Calu3 (cell line): Measurements from ENCODE around the gene BTG4. TPM values are rescaled to one million over a fixed set of nuclear protein-coding genes. Genes with fewer than 3 reads are reported as not detected.

Source experiments
- BruUV-seq: library from RNA; stranded (reverse); fragments of 400-500 nt; replicated peaks from 2 replicates; lab custom pipeline; 2021; lab: Mats Ljungman, UMichigan
- CTCF ChIA-PET: fragments of 300-600 bp; sonication (Branson Sonifier 250); formaldehyde crosslinking; loops from one replicate; lab custom pipeline; 2022; ENCODE audit warnings: antibody characterized with exemption; lab: Charles Lee
- DNase-seq: peaks from one replicate; pipeline ENCODE4 v3.0.0; 2022
- H3K27ac Mint-ChIP-seq: one replicate; pipeline ENCODE4 v1.8.0; 2022; ENCODE audit warnings: mixed read lengths; ENCODE audit not compliant: unreplicated experiment
- H3K27me3 Mint-ChIP-seq: one replicate; pipeline ENCODE4 v1.8.0; 2022; ENCODE audit warnings: mixed read lengths; ENCODE audit not compliant: unreplicated experiment
- H3K36me3 Mint-ChIP-seq: one replicate; pipeline ENCODE4 v1.8.0; 2022; ENCODE audit warnings: mild to moderate bottlenecking, moderate library complexity, mixed read lengths; ENCODE audit not compliant: insufficient read depth, unreplicated experiment
- H3K4me1 Mint-ChIP-seq: one replicate; pipeline ENCODE4 v1.8.0; 2022; ENCODE audit warnings: mild to moderate bottlenecking, low read depth, mixed read lengths; ENCODE audit not compliant: unreplicated experiment
- H3K4me3 Mint-ChIP-seq: one replicate; pipeline ENCODE4 v1.8.0; 2022; ENCODE audit warnings: mild to moderate bottlenecking, low read depth, moderate library complexity, mixed read lengths; ENCODE audit not compliant: unreplicated experiment
- H3K9me3 Mint-ChIP-seq: one replicate; pipeline ENCODE4 v1.8.0; 2022; ENCODE audit warnings: low read depth, mixed read lengths; ENCODE audit not compliant: unreplicated experiment
- CTCF ChIP-seq: fragments of 200-600 bp; IDR thresholded peaks from one replicate; pipeline ENCODE4 v1.8.0; 2022; ENCODE audit warnings: antibody characterized with exemption; ENCODE audit not compliant: unreplicated experiment
- intact Hi-C: fragments of 100-400 bp; cut with micrococcal nuclease; formaldehyde crosslinking; loops from one replicate; pipeline ENCODE4 v1.10.0; 2022; ENCODE audit not compliant: unreplicated experiment
- total RNA-seq: library from RNA; stranded (reverse); gene quantifications from 2 replicates; pipeline ENCODE4 v1.2.3, GENCODE V29; 2022

Gene BTG4
- total RNA-seq, 1 experiment from 2014 or later = not detected

GRCh38 chr11:111532365-111532709 lies 20.2 kb upstream of the BTG4 start:
- DNase-seq = no peak
- no peaks in the 10 kb centered on the region for H3K27me3 Mint-ChIP-seq
- peaks cover 15% of the 10 kb centered on the region for H3K4me1 Mint-ChIP-seq
- CTCF ChIA-PET = no interaction called here
- no TSS peak for BruUV-seq
- intact Hi-C loops = no loop called here
- H3K36me3 Mint-ChIP-seq = no peaks in the 10 kb centered on the region
- H3K4me3 Mint-ChIP-seq = no peak overlapping the region
- H3K9me3 Mint-ChIP-seq = no peaks in the 10 kb centered on the region
- no peak overlapping the region for H3K27ac Mint-ChIP-seq
- no peak for TF ChIP-seq CTCF

GRCh38 chr11:111531687-111532364 lies 19.6 kb upstream of the BTG4 start:
- H3K27ac Mint-ChIP-seq = no peak overlapping the region
- no peak for TF ChIP-seq CTCF
- DNase-seq = no peak
- H3K9me3 Mint-ChIP-seq = no peaks in the 10 kb centered on the region
- intact Hi-C loops = no loop called here
- no peaks in the 10 kb centered on the region for H3K27me3 Mint-ChIP-seq
- H3K4me1 Mint-ChIP-seq = peaks cover 15% of the 10 kb centered on the region
- no peaks in the 10 kb centered on the region for H3K36me3 Mint-ChIP-seq
- BruUV-seq = no TSS peak
- H3K4me3 Mint-ChIP-seq = no peak overlapping the region
- CTCF ChIA-PET = no interaction called here

GRCh38 chr11:111531136-111531535 lies 18.9 kb upstream of the BTG4 start:
- H3K36me3 Mint-ChIP-seq = no peaks in the 10 kb centered on the region
- intact Hi-C loops = no loop called here
- CTCF ChIA-PET = no interaction called here
- no peak for TF ChIP-seq CTCF
- peaks cover 22% of the 10 kb centered on the region for H3K4me1 Mint-ChIP-seq
- H3K27ac Mint-ChIP-seq = no peak overlapping the region
- no peak overlapping the region for H3K4me3 Mint-ChIP-seq
- no peaks in the 10 kb centered on the region for H3K9me3 Mint-ChIP-seq
- no peaks in the 10 kb centered on the region for H3K27me3 Mint-ChIP-seq
- BruUV-seq = no TSS peak
- no peak for DNase-seq

- no peaks in the 10 kb centered on the region for H3K36me3 Mint-ChIP-seq
- peaks cover 30% of the 10 kb centered on the region for H3K4me1 Mint-ChIP-seq
- no peak overlapping the region for H3K4me3 Mint-ChIP-seq
- DNase-seq = no peak
- no peak overlapping the region for H3K27ac Mint-ChIP-seq
- CTCF ChIA-PET = no interaction called here
- no peaks in the 10 kb centered on the region for H3K27me3 Mint-ChIP-seq
- BruUV-seq = no TSS peak
- intact Hi-C loops = no loop called here
- H3K9me3 Mint-ChIP-seq = no peaks in the 10 kb centered on the region
- TF ChIP-seq CTCF = no peak
Measured at GRCh38 chr11:111530091-111530490, 17.9 kb upstream of the BTG4 start.
